Measurements from ENCODE around the gene CEP85L.

CEP85L gene

GRCh38 chr6:118635909-118636735 is 15.3 kb downstream of the CEP85L start:
- H3K36me3 ChIP-seq (ENCODE audit: control insufficient read depth, insufficient read depth, low read length): no peaks in the 10 kb centered on the region
- H3K4me1 ChIP-seq (ENCODE audit: control insufficient read depth, insufficient read depth, low read length): peaks cover 9% of the 10 kb centered on the region
- no peaks in the 10 kb centered on the region for H3K9me3 ChIP-seq (ENCODE audit: control insufficient read depth, insufficient read depth, low read length)
- no peak overlapping the region for H3K4me3 ChIP-seq (ENCODE audit: low read depth, low read length)
- no peaks in the 10 kb centered on the region for H3K27me3 ChIP-seq (ENCODE audit: control insufficient read depth, insufficient read depth, low read length)
- H3K9ac ChIP-seq (ENCODE audit: low read depth, low read length): no peak overlapping the region

GRCh38 chr6:118632359-118632758 is 19.0 kb downstream of the CEP85L start:
- Histone ChIP-seq H3K9ac (ENCODE audit: low read depth, low read length) (no peak overlapping the region), H3K36me3 (ENCODE audit: control insufficient read depth, insufficient read depth, low read length) (no peaks in the 10 kb centered on the region), H3K9me3 (ENCODE audit: control insufficient read depth, insufficient read depth, low read length) (no peaks in the 10 kb centered on the region), H3K4me3 (ENCODE audit: low read depth, low read length) (no peak overlapping the region), H3K27me3 (ENCODE audit: control insufficient read depth, insufficient read depth, low read length) (no peaks in the 10 kb centered on the region), H3K4me1 (ENCODE audit: control insufficient read depth, insufficient read depth, low read length) (peaks cover 17% of the 10 kb centered on the region)

GRCh38 chr6:118630923-118631322 is 20.5 kb downstream of the CEP85L start:
- Histone ChIP-seq H3K36me3 (ENCODE audit: control insufficient read depth, insufficient read depth, low read length) (no peaks in the 10 kb centered on the region), H3K9ac (ENCODE audit: low read depth, low read length) (no peak overlapping the region), H3K4me1 (ENCODE audit: control insufficient read depth, insufficient read depth, low read length) (peaks cover 17% of the 10 kb centered on the region), H3K4me3 (ENCODE audit: low read depth, low read length) (no peak overlapping the region), H3K27me3 (ENCODE audit: control insufficient read depth, insufficient read depth, low read length) (no peaks in the 10 kb centered on the region), H3K9me3 (ENCODE audit: control insufficient read depth, insufficient read depth, low read length) (no peaks in the 10 kb centered on the region)

- H3K36me3 ChIP-seq (ENCODE audit: control insufficient read depth, insufficient read depth, low read length): no peaks in the 10 kb centered on the region
- H3K27me3 ChIP-seq (ENCODE audit: control insufficient read depth, insufficient read depth, low read length): no peaks in the 10 kb centered on the region
- H3K4me1 ChIP-seq (ENCODE audit: control insufficient read depth, insufficient read depth, low read length): peaks cover 17% of the 10 kb centered on the region
- no peaks in the 10 kb centered on the region for H3K9me3 ChIP-seq (ENCODE audit: control insufficient read depth, insufficient read depth, low read length)
- no peak overlapping the region for H3K9ac ChIP-seq (ENCODE audit: low read depth, low read length)
- H3K4me3 ChIP-seq (ENCODE audit: low read depth, low read length): no peak overlapping the region
These were observed 21.3 kb downstream of the CEP85L start for GRCh38 chr6:118630067-118630466.

- Histone ChIP-seq H3K4me1 (ENCODE audit: control insufficient read depth, insufficient read depth, low read length) (peaks cover 9% of the 10 kb centered on the region), H3K9ac (ENCODE audit: low read depth, low read length) (no peak overlapping the region), H3K27me3 (ENCODE audit: control insufficient read depth, insufficient read depth, low read length) (no peaks in the 10 kb centered on the region), H3K4me3 (ENCODE audit: low read depth, low read length) (no peak overlapping the region), H3K9me3 (ENCODE audit: control insufficient read depth, insufficient read depth, low read length) (no peaks in the 10 kb centered on the region), H3K36me3 (ENCODE audit: control insufficient read depth, insufficient read depth, low read length) (no peaks in the 10 kb centered on the region)
These were observed 23.7 kb downstream of the CEP85L start for GRCh38 chr6:118627724-118628123.

GRCh38 chr6:118625833-118626232 is 25.6 kb downstream of the CEP85L start:
- Histone ChIP-seq H3K9me3 (ENCODE audit: control insufficient read depth, insufficient read depth, low read length) (no peaks in the 10 kb centered on the region), H3K27me3 (ENCODE audit: control insufficient read depth, insufficient read depth, low read length) (no peaks in the 10 kb centered on the region), H3K4me3 (ENCODE audit: low read depth, low read length) (no peak overlapping the region), H3K36me3 (ENCODE audit: control insufficient read depth, insufficient read depth, low read length) (no peaks in the 10 kb centered on the region), H3K9ac (ENCODE audit: low read depth, low read length) (no peak overlapping the region), H3K4me1 (ENCODE audit: control insufficient read depth, insufficient read depth, low read length) (peaks cover 9% of the 10 kb centered on the region)

- H3K36me3 ChIP-seq (ENCODE audit: control insufficient read depth, insufficient read depth, low read length): no peaks in the 10 kb centered on the region
These were observed 29.5 kb downstream of the CEP85L start for GRCh38 chr6:118621799-118622470.

GRCh38 chr6:118620202-118620601 is 31.2 kb downstream of the CEP85L start:
- H3K4me3 ChIP-seq (ENCODE audit: low read depth, low read length): no peak overlapping the region
- no peaks in the 10 kb centered on the region for H3K4me1 ChIP-seq (ENCODE audit: control insufficient read depth, insufficient read depth, low read length)
- H3K9me3 ChIP-seq (ENCODE audit: control insufficient read depth, insufficient read depth, low read length): no peaks in the 10 kb centered on the region
- no peak overlapping the region for H3K9ac ChIP-seq (ENCODE audit: low read depth, low read length)
- no peaks in the 10 kb centered on the region for H3K36me3 ChIP-seq (ENCODE audit: control insufficient read depth, insufficient read depth, low read length)
- no peaks in the 10 kb centered on the region for H3K27me3 ChIP-seq (ENCODE audit: control insufficient read depth, insufficient read depth, low read length)

More at GRCh38 chr6:118621799-118622470, 29.5 kb downstream of the CEP85L start:
- Histone ChIP-seq H3K9ac (ENCODE audit: low read depth, low read length) (no peak overlapping the region), H3K27me3 (ENCODE audit: control insufficient read depth, insufficient read depth, low read length) (no peaks in the 10 kb centered on the region), H3K4me1 (ENCODE audit: control insufficient read depth, insufficient read depth, low read length) (no peaks in the 10 kb centered on the region), H3K9me3 (ENCODE audit: control insufficient read depth, insufficient read depth, low read length) (no peaks in the 10 kb centered on the region), H3K4me3 (ENCODE audit: low read depth, low read length) (no peak overlapping the region)

- Histone ChIP-seq H3K4me1 (ENCODE audit: control insufficient read depth, insufficient read depth, low read length) (no peaks in the 10 kb centered on the region), H3K9me3 (ENCODE audit: control insufficient read depth, insufficient read depth, low read length) (no peaks in the 10 kb centered on the region), H3K27me3 (ENCODE audit: control insufficient read depth, insufficient read depth, low read length) (no peaks in the 10 kb centered on the region), H3K36me3 (ENCODE audit: control insufficient read depth, insufficient read depth, low read length) (no peaks in the 10 kb centered on the region), H3K9ac (ENCODE audit: low read depth, low read length) (no peak overlapping the region), H3K4me3 (ENCODE audit: low read depth, low read length) (no peak overlapping the region)
These were observed 32.6 kb downstream of the CEP85L start for GRCh38 chr6:118618676-118619377.

GRCh38 chr6:118617417-118617816 is 34.0 kb downstream of the CEP85L start:
- no peaks in the 10 kb centered on the region for H3K27me3 ChIP-seq (ENCODE audit: control insufficient read depth, insufficient read depth, low read length)
- H3K4me1 ChIP-seq (ENCODE audit: control insufficient read depth, insufficient read depth, low read length): no peaks in the 10 kb centered on the region
- no peaks in the 10 kb centered on the region for H3K36me3 ChIP-seq (ENCODE audit: control insufficient read depth, insufficient read depth, low read length)
- H3K9me3 ChIP-seq (ENCODE audit: control insufficient read depth, insufficient read depth, low read length): no peaks in the 10 kb centered on the region
- H3K9ac ChIP-seq (ENCODE audit: low read depth, low read length): no peak overlapping the region
- H3K4me3 ChIP-seq (ENCODE audit: low read depth, low read length): no peak overlapping the region

GRCh38 chr6:118611334-118611733 is 40.1 kb downstream of the CEP85L start:
- no peak overlapping the region for H3K9ac ChIP-seq (ENCODE audit: low read depth, low read length)
- no peaks in the 10 kb centered on the region for H3K27me3 ChIP-seq (ENCODE audit: control insufficient read depth, insufficient read depth, low read length)
- no peaks in the 10 kb centered on the region for H3K9me3 ChIP-seq (ENCODE audit: control insufficient read depth, insufficient read depth, low read length)
- no peaks in the 10 kb centered on the region for H3K36me3 ChIP-seq (ENCODE audit: control insufficient read depth, insufficient read depth, low read length)
- no peak overlapping the region for H3K4me3 ChIP-seq (ENCODE audit: low read depth, low read length)
- H3K4me1 ChIP-seq (ENCODE audit: control insufficient read depth, insufficient read depth, low read length): no peaks in the 10 kb centered on the region

Data from iPS-15b (cell line).